Esophagus squamous epithelium (tissue), 5 donors: Measurements from ENCODE around the gene ABCC2. TPM values are rescaled to one million over a fixed set of nuclear protein-coding genes. Genes with fewer than 3 reads are reported as not detected.

Experiments used
- DNase-seq: peaks from one replicate; lab custom pipeline; 2025; lab: John Stamatoyannopoulos, UW
- H3K27ac ChIP-seq, 4 donors: fragments of 200-600 bp; sonication (generic); one replicate each; pipeline ENCODE4 v1.5.1; 2016 to 2019; ENCODE audit warnings: mild to moderate bottlenecking in 1 of 4
- H3K27me3 ChIP-seq, 4 donors: fragments of 200-600 bp; sonication (generic); 1 replicate in 3 of 4; 2 replicates in 1 of 4; pipeline versions ENCODE4 v1.5.1 to v1.6.0; 2017 to 2021; ENCODE audit warnings: antibody characterized with exemption in 1 of 4
- H3K36me3 ChIP-seq, 3 donors: fragments of 200-600 bp; sonication (generic); one replicate each; pipeline ENCODE4 v1.5.1; 2016 to 2019
- H3K4me1 ChIP-seq, 3 donors: fragments of 200-600 bp; sonication (generic); one replicate each; pipeline ENCODE4 v1.5.1; 2017 to 2019
- H3K4me3 ChIP-seq, 4 donors: fragments of 200-600 bp; sonication (generic); 1 replicate in 3 of 4; 2 replicates in 1 of 4; pipeline ENCODE4 v1.5.1; 2016 to 2019; ENCODE audit warnings: mild to moderate bottlenecking in 2 of 4, moderate library complexity in 1 of 4
- H3K9me3 ChIP-seq, 3 donors: fragments of 200-600 bp; sonication (generic); one replicate each; pipeline ENCODE4 v1.5.1; 2016 to 2019
- CTCF ChIP-seq, 6 experiments: fragments of 450-650 bp in 4 of 6; fragments of 200-600 bp in 2 of 6; sonication (generic) in 2 of 6; IDR thresholded peaks; one replicate each; pipeline ENCODE4 v1.5.1; 2016 to 2019; ENCODE audit warnings: antibody characterized with exemption in 6 of 6, mild to moderate bottlenecking in 4 of 6, moderate library complexity in 4 of 6
- POLR2A ChIP-seq, 4 donors: fragments of 450-650 bp; IDR thresholded peaks; one replicate each; pipeline ENCODE4 v1.6.1; 2017; ENCODE audit warnings: antibody characterized with exemption in 4 of 4, mild to moderate bottlenecking in 4 of 4, moderate library complexity in 3 of 4
- WGBS, 2 donors: methylation state at CpG; one replicate each; pipeline ENCODE4 v1.1.5; 2018; 5-methylcytosine and 5-hydroxymethylcytosine counted together
- intact Hi-C: fragments of 100-400 bp; cut with DNase I; formaldehyde crosslinking; loops from one replicate; pipeline ENCODE4 v1.15.0; 2022
- total RNA-seq, 4 donors: library from RNA; depleted of rRNA; stranded (reverse); fragments of >200 nt; gene quantifications; one replicate each; pipeline ENCODE4 v1.1.0, GENCODE V29; 2016
- donor health status: DM: yes; HTN: yes; CAD: no.

The ABCC2 gene
- total RNA-seq, 4 donors from 2014 or later, result 0.61 to 2.2 (median 1.1) TPM

GRCh38 chr10:99781734-99782429 is 558 bp upstream of the ABCC2 start:
- no peak for DNase-seq
- peaks cover 0 to 35% (median 33%) of the 10 kb centered on the region in 3 donors for H3K4me1 ChIP-seq
- H3K9me3 ChIP-seq, result no peaks in the 10 kb centered on the region
- H3K27ac ChIP-seq, result no peak overlapping the region
- no peaks in the 10 kb centered on the region for H3K36me3 ChIP-seq
- H3K4me3 ChIP-seq, result no peak overlapping the region
- TF ChIP-seq POLR2A (IDR thresholded peaks at IDR 0.05) (no peak), CTCF (IDR thresholded peaks at IDR 0.05) (no peak)
- H3K27me3 ChIP-seq, result no peaks in the 10 kb centered on the region
- intact Hi-C loops, result no loop called here
- WGBS, 2 donors, result 77 to 80% methylated on average over 5 of the region's 5 CpGs

- TF ChIP-seq POLR2A (IDR thresholded peaks at IDR 0.05) (no peak), CTCF (IDR thresholded peaks at IDR 0.05) (no peak)
- WGBS, 2 donors, result 64 to 75% methylated on average over 6 to 7 of the region's 7 CpGs
- no peak for DNase-seq
- H3K9me3 ChIP-seq, result no peaks in the 10 kb centered on the region
- H3K27ac ChIP-seq, result peak overlapping the region in 1 of 4 donors; percentile 52
- peaks cover 0 to 40% (median 38%) of the 10 kb centered on the region in 3 donors for H3K4me1 ChIP-seq
- no peak overlapping the region for H3K4me3 ChIP-seq
- no peaks in the 10 kb centered on the region for H3K27me3 ChIP-seq
- intact Hi-C loops, result no loop called here
- H3K36me3 ChIP-seq, result no peaks in the 10 kb centered on the region
These were observed 1.7 kb downstream of the ABCC2 start for GRCh38 chr10:99784016-99784726.

- Histone ChIP-seq H3K4me3 (no peak overlapping the region), H3K27ac (no peak overlapping the region)
- WGBS, 2 donors, result 54 to 56% methylated on average over 6 of the region's 6 CpGs
These were observed 2.4 kb downstream of the ABCC2 start for GRCh38 chr10:99784727-99785441.

GRCh38 chr10:99785646-99786045 is 3.2 kb downstream of the ABCC2 start:
- TF ChIP-seq CTCF (IDR thresholded peaks at IDR 0.05), result no peak
- no peak for TF ChIP-seq POLR2A (IDR thresholded peaks at IDR 0.05)
- intact Hi-C loops, result no loop called here

More at GRCh38 chr10:99784727-99785441, 2.4 kb downstream of the ABCC2 start:
- Histone ChIP-seq H3K36me3 (no peaks in the 10 kb centered on the region), H3K4me1 (peaks cover 0 to 34% (median 34%) of the 10 kb centered on the region in 3 donors), H3K27me3 (no peaks in the 10 kb centered on the region), H3K9me3 (no peaks in the 10 kb centered on the region)
- no peak for DNase-seq
- intact Hi-C loops, result no loop called here
- no peak for TF ChIP-seq CTCF (IDR thresholded peaks at IDR 0.05)
- no peak for TF ChIP-seq POLR2A (IDR thresholded peaks at IDR 0.05)

More at GRCh38 chr10:99785646-99786045, 3.2 kb downstream of the ABCC2 start:
- Histone ChIP-seq H3K36me3 (no peaks in the 10 kb centered on the region), H3K4me3 (no peak overlapping the region), H3K4me1 (peaks cover 0 to 29% (median 27%) of the 10 kb centered on the region in 3 donors), H3K9me3 (no peaks in the 10 kb centered on the region), H3K27ac (no peak overlapping the region), H3K27me3 (no peaks in the 10 kb centered on the region)
- DNase-seq, result no peak
- 70 to 78% methylated on average over 6 of the region's 6 CpGs for WGBS, 2 donors
